NCI-H2029 treated with DMSO at 0.1 percent for 48 hours (cell line): ENCODE data around the gene CCDC93.

Source experiments
- DNase-seq: peaks from one replicate; lab custom pipeline; 2025; lab: John Stamatoyannopoulos, UW

Gene CCDC93

GRCh38 chr2:117902933-117903332, 110.9 kb downstream of the CCDC93 start:
- DNase-seq = no peak

- DNase-seq = no peak
Observed at GRCh38 chr2:117888897-117889296, 125.0 kb downstream of the CCDC93 start.

- DNase-seq = no peak
Observed at GRCh38 chr2:117885308-117885707, 128.6 kb downstream of the CCDC93 start.

- DNase-seq = no peak
Observed at GRCh38 chr2:117879003-117879402, 134.9 kb downstream of the CCDC93 start.

- DNase-seq = no peak
Observed at GRCh38 chr2:117875786-117876185, 138.1 kb downstream of the CCDC93 start.
